Measurements from ENCODE around the gene COL2A1. TPM values are rescaled to one million over a fixed set of nuclear protein-coding genes. Genes with fewer than 3 reads are reported as not detected.

Gene COL2A1
- total RNA-seq, 1 experiment from 2014 or later = 0.50 TPM

DNA sequence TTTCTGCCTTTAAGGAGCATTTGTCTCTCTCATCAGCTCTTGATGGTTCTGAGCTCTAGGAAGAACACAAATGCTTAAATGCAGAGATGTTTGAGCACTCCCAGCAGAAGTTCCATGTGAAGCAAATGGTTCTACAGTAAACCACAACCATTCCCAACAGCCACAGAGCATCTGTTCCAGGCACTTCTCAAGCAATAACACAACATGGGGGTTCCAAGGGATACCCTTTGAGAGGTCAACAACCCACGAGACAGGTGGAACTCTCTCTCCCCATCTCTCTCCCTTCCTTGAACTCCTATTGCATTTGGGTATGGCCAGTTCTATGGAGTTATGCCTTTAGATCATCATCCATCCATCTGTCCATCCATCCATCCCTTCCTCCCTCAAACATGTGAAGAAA is 5.2 kb upstream of the COL2A1 start:
- intact Hi-C loops (cut with micrococcal nuclease; ENCODE audit: unreplicated experiment) = no loop called here
- CTCF ChIA-PET = no interaction called here
- TF ChIP-seq, protein P1, sequence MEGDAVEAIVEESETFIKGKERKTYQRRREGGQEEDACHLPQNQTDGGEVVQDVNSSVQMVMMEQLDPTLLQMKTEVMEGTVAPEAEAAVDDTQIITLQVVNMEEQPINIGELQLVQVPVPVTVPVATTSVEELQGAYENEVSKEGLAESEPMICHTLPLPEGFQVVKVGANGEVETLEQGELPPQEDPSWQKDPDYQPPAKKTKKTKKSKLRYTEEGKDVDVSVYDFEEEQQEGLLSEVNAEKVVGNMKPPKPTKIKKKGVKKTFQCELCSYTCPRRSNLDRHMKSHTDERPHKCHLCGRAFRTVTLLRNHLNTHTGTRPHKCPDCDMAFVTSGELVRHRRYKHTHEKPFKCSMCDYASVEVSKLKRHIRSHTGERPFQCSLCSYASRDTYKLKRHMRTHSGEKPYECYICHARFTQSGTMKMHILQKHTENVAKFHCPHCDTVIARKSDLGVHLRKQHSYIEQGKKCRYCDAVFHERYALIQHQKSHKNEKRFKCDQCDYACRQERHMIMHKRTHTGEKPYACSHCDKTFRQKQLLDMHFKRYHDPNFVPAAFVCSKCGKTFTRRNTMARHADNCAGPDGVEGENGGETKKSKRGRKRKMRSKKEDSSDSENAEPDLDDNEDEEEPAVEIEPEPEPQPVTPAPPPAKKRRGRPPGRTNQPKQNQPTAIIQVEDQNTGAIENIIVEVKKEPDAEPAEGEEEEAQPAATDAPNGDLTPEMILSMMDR (IDR thresholded peaks at IDR 0.05; ENCODE audit: unreplicated experiment) = no peak
- H3K4me3 Mint-ChIP-seq (ENCODE audit: low read depth, unreplicated experiment) = no peak overlapping the region
- DNase-seq = no peak
- no peaks in the 10 kb centered on the region for H3K4me1 Mint-ChIP-seq (ENCODE audit: low read depth, unreplicated experiment)
- BruUV-seq (replicated peaks) = no TSS peak
- no peaks in the 10 kb centered on the region for H3K9me3 Mint-ChIP-seq (ENCODE audit: low read depth, unreplicated experiment)
- peaks cover 98% of the 10 kb centered on the region for H3K27me3 Mint-ChIP-seq (ENCODE audit: unreplicated experiment)
- H3K36me3 Mint-ChIP-seq (ENCODE audit: insufficient read depth, unreplicated experiment) = no peaks in the 10 kb centered on the region
- H3K27ac Mint-ChIP-seq (ENCODE audit: unreplicated experiment) = no peak overlapping the region

DNA sequence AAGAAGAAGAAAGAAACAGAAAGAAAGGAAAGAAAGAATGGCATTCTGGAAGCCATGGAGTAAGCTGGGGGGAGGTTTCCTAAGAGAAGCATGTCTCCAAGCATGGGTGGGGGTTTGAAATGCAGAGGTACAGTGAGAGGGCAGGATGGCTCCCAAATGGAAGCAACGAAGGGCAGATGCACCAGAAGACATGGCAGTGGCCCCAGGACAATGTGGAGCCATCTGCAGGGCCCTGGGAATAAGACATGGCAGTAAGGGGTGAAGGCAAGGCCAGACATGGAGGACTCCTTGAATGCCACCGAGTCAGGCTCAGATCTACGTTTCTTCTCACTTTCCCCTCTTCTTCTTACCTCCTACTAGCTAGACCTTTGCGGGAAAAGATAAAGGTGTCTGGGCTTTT is 4.7 kb upstream of the COL2A1 start:
- BruUV-seq (replicated peaks) = no TSS peak
- H3K27ac Mint-ChIP-seq (ENCODE audit: unreplicated experiment) = no peak overlapping the region
- peaks cover 99% of the 10 kb centered on the region for H3K27me3 Mint-ChIP-seq (ENCODE audit: unreplicated experiment)
- H3K36me3 Mint-ChIP-seq (ENCODE audit: insufficient read depth, unreplicated experiment) = no peaks in the 10 kb centered on the region
- intact Hi-C loops (cut with micrococcal nuclease; ENCODE audit: unreplicated experiment) = no loop called here
- no peak overlapping the region for H3K4me3 Mint-ChIP-seq (ENCODE audit: low read depth, unreplicated experiment)
- no peak for DNase-seq
- H3K4me1 Mint-ChIP-seq (ENCODE audit: low read depth, unreplicated experiment) = no peaks in the 10 kb centered on the region
- TF ChIP-seq, protein P1 (IDR thresholded peaks at IDR 0.05; ENCODE audit: unreplicated experiment) = no peak
- no peaks in the 10 kb centered on the region for H3K9me3 Mint-ChIP-seq (ENCODE audit: low read depth, unreplicated experiment)
- CTCF ChIA-PET = no interaction called here

DNA sequence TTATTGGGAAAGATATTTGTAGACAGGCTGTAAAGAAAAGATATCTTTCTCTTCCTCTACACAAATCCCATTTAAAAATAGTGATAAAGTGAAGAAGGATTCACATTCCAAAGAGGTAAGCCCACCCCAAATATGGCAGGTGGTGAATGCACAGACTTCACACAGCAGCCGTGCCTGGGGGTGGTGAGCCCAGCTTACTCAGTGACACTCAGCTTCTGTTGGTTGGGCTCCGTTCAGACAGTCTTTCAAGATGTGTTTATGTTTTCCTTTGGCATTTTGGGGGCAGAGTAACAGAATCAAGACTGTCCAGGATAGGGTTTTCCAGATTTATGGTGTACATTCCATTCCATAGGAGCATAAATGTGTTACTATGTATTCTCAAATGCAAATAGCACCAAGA is 4.1 kb upstream of the COL2A1 start:
- Mint-ChIP-seq H3K9me3 (ENCODE audit: low read depth, unreplicated experiment) (no peaks in the 10 kb centered on the region), H3K27ac (ENCODE audit: unreplicated experiment) (no peak overlapping the region), H3K27me3 (ENCODE audit: unreplicated experiment) (peaks cover 99% of the 10 kb centered on the region), H3K4me3 (ENCODE audit: low read depth, unreplicated experiment) (no peak overlapping the region), H3K36me3 (ENCODE audit: insufficient read depth, unreplicated experiment) (no peaks in the 10 kb centered on the region), H3K4me1 (ENCODE audit: low read depth, unreplicated experiment) (no peaks in the 10 kb centered on the region)
- no peak for DNase-seq
- BruUV-seq (replicated peaks) = no TSS peak
- CTCF ChIA-PET = no interaction called here
- intact Hi-C loops (cut with micrococcal nuclease; ENCODE audit: unreplicated experiment) = no loop called here
- TF ChIP-seq, protein P1 (IDR thresholded peaks at IDR 0.05; ENCODE audit: unreplicated experiment) = no peak

DNA sequence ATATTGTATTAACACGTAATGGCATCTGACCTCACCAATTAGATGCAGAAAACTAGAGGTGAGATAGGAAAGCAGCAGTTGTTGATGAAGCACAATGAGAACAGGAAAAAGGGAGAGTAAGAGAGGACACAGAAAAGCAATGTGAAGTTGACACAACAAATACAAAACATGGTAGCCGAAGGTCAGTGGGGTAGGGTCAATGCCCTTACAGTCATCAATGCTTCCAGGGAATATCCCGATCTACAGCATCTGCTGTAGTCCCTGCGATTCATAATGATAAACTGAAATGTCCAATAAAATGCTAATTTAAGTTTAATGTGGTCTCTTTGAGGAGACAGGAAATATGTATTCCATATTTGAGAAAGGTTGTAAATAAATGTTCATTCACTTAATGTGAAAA is 2.9 kb upstream of the COL2A1 start:
- H3K27me3 Mint-ChIP-seq (ENCODE audit: unreplicated experiment) = peaks cover 99% of the 10 kb centered on the region
- no peaks in the 10 kb centered on the region for H3K36me3 Mint-ChIP-seq (ENCODE audit: insufficient read depth, unreplicated experiment)
- H3K9me3 Mint-ChIP-seq (ENCODE audit: low read depth, unreplicated experiment) = no peaks in the 10 kb centered on the region
- no peak overlapping the region for H3K27ac Mint-ChIP-seq (ENCODE audit: unreplicated experiment)
- TF ChIP-seq, protein P1 (IDR thresholded peaks at IDR 0.05; ENCODE audit: unreplicated experiment) = no peak
- no peaks in the 10 kb centered on the region for H3K4me1 Mint-ChIP-seq (ENCODE audit: low read depth, unreplicated experiment)
- DNase-seq = no peak
- intact Hi-C loops (cut with micrococcal nuclease; ENCODE audit: unreplicated experiment) = no loop called here
- CTCF ChIA-PET = interaction anchor here (0.5 kb wide), 1 partner anchor 1344 kb away, joined by 5 read pairs; no protein-coding TSS in a partner anchor
- H3K4me3 Mint-ChIP-seq (ENCODE audit: low read depth, unreplicated experiment) = no peak overlapping the region
- BruUV-seq (replicated peaks) = no TSS peak

DNA sequence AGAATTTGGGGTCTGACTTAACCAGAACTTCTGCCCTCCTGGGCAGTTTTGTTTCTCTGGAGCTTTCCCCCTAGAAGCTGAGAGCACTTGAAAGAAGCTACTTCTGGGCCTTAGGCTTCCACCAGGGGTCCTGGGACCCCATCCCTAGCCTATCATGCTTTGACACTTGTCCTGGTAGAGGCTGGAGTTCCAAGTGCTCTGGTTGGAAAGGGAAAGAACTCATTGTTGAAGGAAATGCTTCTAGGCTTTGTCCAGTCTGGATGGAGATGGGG is 1.4 kb upstream of the COL2A1 start:
- H3K4me3 Mint-ChIP-seq (ENCODE audit: low read depth, unreplicated experiment) = no peak overlapping the region
- no peak overlapping the region for H3K27ac Mint-ChIP-seq (ENCODE audit: unreplicated experiment)
- TF ChIP-seq, protein P1 (IDR thresholded peaks at IDR 0.05; ENCODE audit: unreplicated experiment) = no peak
- peaks cover 8% of the 10 kb centered on the region for H3K36me3 Mint-ChIP-seq (ENCODE audit: insufficient read depth, unreplicated experiment)
- no peak for DNase-seq
- H3K4me1 Mint-ChIP-seq (ENCODE audit: low read depth, unreplicated experiment) = no peaks in the 10 kb centered on the region
- CTCF ChIA-PET = no interaction called here
- intact Hi-C loops (cut with micrococcal nuclease; ENCODE audit: unreplicated experiment) = no loop called here
- H3K27me3 Mint-ChIP-seq (ENCODE audit: unreplicated experiment) = peaks cover 99% of the 10 kb centered on the region
- no TSS peak for BruUV-seq (replicated peaks)
- no peaks in the 10 kb centered on the region for H3K9me3 Mint-ChIP-seq (ENCODE audit: low read depth, unreplicated experiment)

Measured in Calu3 (cell line).